ENCODE measurements around the gene HINT2.

The HINT2 gene

GRCh38 chr9:35847792-35848572, 33.1 kb upstream of the HINT2 start:
- H3K4me3 ChIP-seq (ENCODE audit: low read depth, low read length) = no peak overlapping the region
- in situ Hi-C loops (cut with HindIII; ENCODE audit: low sequenced_read_pairs) = no loop called here
- peak; percentile 78 for DNase-seq (ENCODE audit: low read depth, low spot score)
- no peak for TF ChIP-seq CTCF (IDR thresholded peaks at IDR 0.05; ENCODE audit: low read depth, low read length)

- DNase-seq (ENCODE audit: low read depth, low spot score) = no peak
- no peak overlapping the region for H3K4me3 ChIP-seq (ENCODE audit: low read depth, low read length)
- in situ Hi-C loops (cut with HindIII; ENCODE audit: low sequenced_read_pairs) = no loop called here
- TF ChIP-seq CTCF (IDR thresholded peaks at IDR 0.05; ENCODE audit: low read depth, low read length) = no peak
Measured at GRCh38 chr9:35845824-35846771, 31.3 kb upstream of the HINT2 start.

- no peak for TF ChIP-seq CTCF (IDR thresholded peaks at IDR 0.05; ENCODE audit: low read depth, low read length)
- in situ Hi-C loops (cut with HindIII; ENCODE audit: low sequenced_read_pairs) = no loop called here
- DNase-seq (ENCODE audit: low read depth, low spot score) = peak; percentile 89
- no peak overlapping the region for H3K4me3 ChIP-seq (ENCODE audit: low read depth, low read length)
Measured at GRCh38 chr9:35844628-35845270, 29.9 kb upstream of the HINT2 start.

- H3K4me3 ChIP-seq (ENCODE audit: low read depth, low read length) = no peak overlapping the region
- no peak for DNase-seq (ENCODE audit: low read depth, low spot score)
- in situ Hi-C loops (cut with HindIII; ENCODE audit: low sequenced_read_pairs) = no loop called here
- no peak for TF ChIP-seq CTCF (IDR thresholded peaks at IDR 0.05; ENCODE audit: low read depth, low read length)
Measured at GRCh38 chr9:35842795-35843194, 28.0 kb upstream of the HINT2 start.

- no peak for DNase-seq (ENCODE audit: low read depth, low spot score)
- TF ChIP-seq CTCF (IDR thresholded peaks at IDR 0.05; ENCODE audit: low read depth, low read length) = no peak
- H3K4me3 ChIP-seq (ENCODE audit: low read depth, low read length) = no peak overlapping the region
- in situ Hi-C loops (cut with HindIII; ENCODE audit: low sequenced_read_pairs) = no loop called here
Measured at GRCh38 chr9:35842020-35842745, 27.3 kb upstream of the HINT2 start.

- H3K4me3 ChIP-seq (ENCODE audit: low read depth, low read length) = no peak overlapping the region
- in situ Hi-C loops (cut with HindIII; ENCODE audit: low sequenced_read_pairs) = no loop called here
- no peak for TF ChIP-seq CTCF (IDR thresholded peaks at IDR 0.05; ENCODE audit: low read depth, low read length)
- DNase-seq (ENCODE audit: low read depth, low spot score) = no peak
Measured at GRCh38 chr9:35841645-35841900, 26.7 kb upstream of the HINT2 start.

Data from astrocyte of the spinal cord (primary cell).